Vagina (tissue), 2 donors: ENCODE results near the gene VPS51.

Experiments
- CTCF ChIP-seq, 3 experiments: fragments of 450-650 bp in 2 of 3; fragments of 200-600 bp in 1 of 3; sonication (generic) in 1 of 3; IDR thresholded peaks; one replicate each; pipeline ENCODE4 v1.5.1; 2017 to 2019; ENCODE audit warnings: antibody characterized with exemption in 3 of 3, mild to moderate bottlenecking in 2 of 3, moderate library complexity in 2 of 3
- POLR2A ChIP-seq, 2 donors: fragments of 450-650 bp; IDR thresholded peaks; one replicate each; pipeline ENCODE4 v1.6.1; 2017; ENCODE audit warnings: antibody characterized with exemption in 2 of 2, mild to moderate bottlenecking in 2 of 2, moderate library complexity in 2 of 2
- POLR2AphosphoS5 ChIP-seq, 2 donors: sonication (generic); formaldehyde crosslinking; IDR thresholded peaks; one replicate each; pipeline ENCODE4 v1.9.0; 2017; ENCODE audit warnings: antibody characterized with exemption in 2 of 2, mild to moderate bottlenecking in 2 of 2, low read depth in 1 of 2; ENCODE audit not compliant: insufficient read depth in 1 of 2

GRCh38 chr11:65064847-65065240, 31.2 kb upstream of the VPS51 start:
- TF ChIP-seq POLR2A (IDR thresholded peaks at IDR 0.05), result no peak
- no peak for TF ChIP-seq POLR2AphosphoS5 (IDR thresholded peaks at IDR 0.05; ENCODE audit: insufficient read depth in 1 of 2, low read depth in 1 of 2)
- no peak for TF ChIP-seq CTCF (IDR thresholded peaks at IDR 0.05)
